HG02798 (cell line): ENCODE data around the gene IL5RA.

Source experiments
- ATAC-seq: cut with Tn5 transposase; IDR thresholded peaks from one replicate; pipeline ENCODE4 v1.9.1; 2021; ENCODE audit warnings: mild to moderate bottlenecking; ENCODE audit not compliant: unreplicated experiment, poor library complexity

The IL5RA gene, protein sequence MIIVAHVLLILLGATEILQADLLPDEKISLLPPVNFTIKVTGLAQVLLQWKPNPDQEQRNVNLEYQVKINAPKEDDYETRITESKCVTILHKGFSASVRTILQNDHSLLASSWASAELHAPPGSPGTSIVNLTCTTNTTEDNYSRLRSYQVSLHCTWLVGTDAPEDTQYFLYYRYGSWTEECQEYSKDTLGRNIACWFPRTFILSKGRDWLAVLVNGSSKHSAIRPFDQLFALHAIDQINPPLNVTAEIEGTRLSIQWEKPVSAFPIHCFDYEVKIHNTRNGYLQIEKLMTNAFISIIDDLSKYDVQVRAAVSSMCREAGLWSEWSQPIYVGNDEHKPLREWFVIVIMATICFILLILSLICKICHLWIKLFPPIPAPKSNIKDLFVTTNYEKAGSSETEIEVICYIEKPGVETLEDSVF

DNA sequence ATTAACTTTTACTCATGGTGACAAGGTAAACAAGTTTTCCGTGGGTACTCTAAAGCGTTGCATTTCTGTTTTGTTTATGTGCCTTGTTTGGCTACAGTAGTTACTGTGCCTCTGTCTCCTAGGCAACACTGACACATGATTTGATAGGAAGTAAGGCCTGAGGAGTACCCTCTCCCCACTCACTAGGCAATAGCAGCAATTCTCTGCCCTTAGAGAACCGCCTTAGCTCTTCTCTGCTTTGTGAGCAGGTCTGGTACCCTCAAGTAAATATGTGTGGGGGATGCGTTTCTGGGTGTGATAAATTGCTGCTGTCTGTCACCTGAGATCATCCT, at the start of gene IL5RA:
TSS of gene IL5RA (minus strand) at position 76 of the 332 bp plus-strand sequence. CDS start 5,390 bp downstream, outside the sequence.
- ATAC-seq: peak; percentile 68

DNA sequence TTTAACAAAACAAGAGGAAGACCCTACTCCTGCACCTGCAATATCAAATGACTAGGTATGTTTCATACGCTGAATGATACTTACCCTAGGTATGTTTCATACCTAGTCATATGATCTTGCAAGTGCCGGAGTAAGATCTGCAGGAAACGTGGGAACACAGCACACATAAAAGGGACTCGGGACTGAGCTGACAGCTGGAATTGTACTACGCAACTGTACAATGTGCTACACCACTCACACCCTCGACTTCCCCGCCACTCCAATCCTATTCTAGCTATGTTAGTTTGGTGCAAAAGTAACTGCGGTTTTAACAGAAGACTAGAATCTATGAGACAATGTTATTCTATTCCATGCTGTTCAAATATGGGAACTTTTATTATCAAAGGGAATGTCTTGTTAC, 47.3 kb upstream of the IL5RA start:
- ATAC-seq: no peak

DNA sequence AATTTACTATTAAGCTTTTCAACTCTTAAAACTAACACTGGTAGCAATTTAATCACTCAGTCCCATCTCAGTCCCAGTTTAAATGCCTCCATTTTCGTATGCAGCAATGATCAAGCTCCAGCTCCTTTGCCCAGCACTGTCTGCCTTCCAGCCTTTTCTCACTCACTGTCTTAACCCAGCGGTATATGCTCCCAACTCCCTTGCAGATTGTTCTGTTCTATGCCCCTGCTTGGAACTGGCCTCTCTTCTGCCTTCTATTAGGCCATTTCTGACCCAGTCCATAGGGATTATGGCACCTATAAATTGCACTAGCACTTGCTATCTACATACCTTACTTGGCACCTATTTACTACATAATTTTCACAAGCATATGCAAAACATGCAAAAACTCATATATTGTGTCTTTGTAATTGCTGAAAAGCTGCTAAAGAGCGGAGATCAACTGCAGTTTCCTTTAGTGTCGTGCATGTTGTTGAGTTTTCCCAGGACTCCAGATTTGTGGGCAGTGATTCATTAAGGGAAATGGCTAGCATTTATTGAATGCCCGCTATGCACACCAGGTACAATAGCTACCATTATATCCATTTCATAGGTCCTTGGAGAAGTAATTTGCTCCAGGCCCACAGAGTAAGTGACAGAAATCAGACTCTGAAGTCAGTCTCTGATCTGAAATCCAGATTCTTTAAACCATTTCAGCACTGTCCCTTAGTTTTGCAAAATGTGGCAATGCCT, 44.9 kb upstream of the IL5RA start:
- ATAC-seq: no peak

DNA sequence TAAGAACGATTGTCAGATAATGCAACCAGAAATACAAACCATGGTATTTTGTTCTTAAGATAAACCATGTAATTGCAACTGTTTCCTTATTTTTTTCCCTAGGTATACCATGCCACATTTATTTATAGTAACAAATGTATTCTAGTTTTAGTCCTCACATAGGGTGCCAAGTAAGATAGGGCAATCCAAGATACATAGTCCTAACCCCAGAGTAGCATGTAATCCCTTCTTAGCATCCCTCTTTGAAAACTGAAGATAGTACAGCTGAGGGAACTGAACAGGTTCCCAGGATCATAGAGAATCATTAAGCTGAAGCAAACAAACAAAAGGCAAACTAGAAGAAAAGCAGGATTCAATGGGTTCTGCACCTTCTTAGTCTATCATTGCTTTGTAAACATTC, 41.3 kb upstream of the IL5RA start:
- no peak for ATAC-seq

DNA sequence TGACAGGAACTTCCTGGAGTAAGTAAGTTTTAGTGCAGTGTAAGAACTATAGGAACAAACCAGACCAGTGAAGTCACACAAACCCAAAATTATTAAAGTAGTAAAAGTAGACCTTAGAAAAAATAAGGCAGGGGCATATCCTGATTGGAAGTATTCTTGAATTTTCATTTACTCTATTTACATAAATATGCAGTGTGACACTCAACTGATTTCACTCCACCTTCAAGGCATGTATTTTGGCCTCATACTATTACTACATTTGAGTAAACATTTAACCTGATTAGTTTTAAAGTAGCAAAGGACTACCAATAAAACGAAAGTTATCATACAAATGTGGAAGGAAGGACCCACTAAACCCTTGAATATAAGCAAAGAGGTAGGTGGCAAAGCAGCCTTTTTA, 39.4 kb upstream of the IL5RA start:
- ATAC-seq: no peak

DNA sequence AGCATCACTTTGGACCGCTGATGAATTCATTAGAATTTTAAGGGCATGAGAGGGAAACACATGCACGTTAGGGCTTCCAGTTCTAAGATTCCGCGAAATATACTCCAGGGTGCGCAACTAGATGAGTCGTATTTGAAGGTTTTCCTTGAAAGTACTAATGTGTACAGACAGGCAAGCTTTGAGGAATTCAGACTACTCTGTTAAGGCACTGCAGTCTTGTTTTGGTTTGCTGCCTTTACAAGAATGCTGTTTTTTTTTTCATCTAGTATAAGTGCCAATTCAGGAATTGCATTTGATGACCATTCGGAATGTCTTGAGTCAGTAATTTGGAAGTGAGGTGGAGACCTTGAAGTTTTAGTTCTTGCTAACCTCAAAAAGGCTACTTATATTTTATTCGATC, 35.7 kb upstream of the IL5RA start:
- ATAC-seq: no peak

DNA sequence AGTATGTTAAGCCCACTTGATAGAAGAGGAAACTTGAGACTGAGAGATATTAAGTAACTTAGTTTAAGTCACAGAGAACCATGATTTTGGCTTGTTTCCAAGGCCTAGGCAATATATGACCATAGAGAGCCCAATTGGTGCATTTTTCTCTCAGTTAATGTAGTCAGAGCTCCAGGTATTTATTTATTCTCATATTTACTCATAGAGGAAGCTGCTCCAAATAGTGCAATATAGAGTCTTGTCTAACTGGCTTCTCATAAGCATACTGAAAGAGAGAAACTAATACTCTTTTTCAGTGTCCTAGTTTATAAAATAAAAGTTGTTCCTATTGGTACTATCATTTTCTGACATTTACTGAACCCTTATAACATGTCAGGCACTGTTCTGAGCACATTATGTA, 31.8 kb upstream of the IL5RA start:
- no peak for ATAC-seq

DNA sequence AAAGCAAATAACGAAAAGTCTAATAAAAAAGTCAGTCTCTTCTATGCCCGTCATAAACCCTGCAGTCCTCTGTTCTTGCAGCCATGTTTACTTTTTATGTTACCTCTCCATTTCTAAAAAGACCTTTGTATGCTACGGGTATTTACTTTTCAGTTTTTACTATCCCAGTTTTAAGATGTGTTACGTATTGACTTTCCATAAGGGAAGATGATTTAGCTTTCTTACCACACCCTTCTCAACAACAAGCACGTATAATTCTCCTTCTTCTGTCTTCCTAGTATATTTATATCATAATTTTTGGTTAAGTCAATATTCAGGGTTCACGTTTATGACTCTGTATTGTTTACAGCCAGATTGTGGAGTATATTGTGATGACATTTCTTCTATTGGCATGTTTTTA, 27.4 kb upstream of the IL5RA start:
- ATAC-seq: no peak

DNA sequence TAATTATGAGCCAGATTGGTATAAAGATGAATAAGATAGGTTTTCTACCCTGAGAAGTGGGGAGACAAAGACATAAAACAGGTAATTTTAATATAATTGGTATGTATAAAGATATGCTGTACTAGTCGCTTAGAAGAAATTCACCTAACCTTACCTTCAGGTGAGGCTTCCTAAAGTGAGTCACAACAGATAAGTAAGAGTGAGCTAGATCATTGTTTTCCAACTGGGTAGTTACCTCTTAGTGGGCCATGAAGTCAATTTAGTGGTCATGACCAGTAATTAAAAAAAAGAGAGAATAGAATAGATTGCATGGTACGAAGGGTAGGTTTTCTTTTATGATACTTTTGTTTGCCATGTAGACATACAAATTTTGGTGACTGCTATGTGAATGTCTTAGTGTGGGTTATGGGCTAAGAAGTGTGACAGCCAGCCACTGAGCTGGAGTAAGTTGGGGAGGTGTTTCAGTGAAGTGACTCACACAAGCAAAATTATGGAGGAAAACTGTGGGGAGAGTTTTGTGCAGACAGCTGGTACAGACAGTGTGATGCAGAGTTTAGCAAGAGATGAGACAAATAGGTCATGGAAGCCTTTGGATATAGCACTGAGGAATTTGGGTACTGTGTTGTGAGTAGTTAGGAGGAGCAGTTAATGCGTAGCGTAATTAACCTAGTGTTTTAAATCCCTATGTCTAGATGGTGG, 24.7 kb upstream of the IL5RA start:
- ATAC-seq: no peak

DNA sequence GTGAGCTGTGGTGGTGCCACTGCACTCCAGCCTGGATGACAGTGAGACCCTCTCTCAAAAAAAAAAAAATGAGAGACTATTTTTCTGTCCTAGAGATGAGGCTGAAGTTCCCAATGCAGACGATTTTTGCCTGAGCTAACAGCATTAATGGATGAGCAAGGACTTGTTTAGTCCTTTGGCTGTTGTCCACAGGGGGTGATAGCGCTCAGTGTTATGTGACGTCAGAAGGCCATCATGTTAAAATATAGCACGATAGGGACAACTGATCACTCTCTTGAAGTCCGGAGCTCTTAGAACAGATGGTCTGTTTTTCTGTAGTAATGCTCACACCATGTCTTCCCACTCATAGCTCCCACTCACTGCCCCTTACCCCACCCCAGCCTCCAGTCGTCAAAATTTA, 23.3 kb upstream of the IL5RA start:
- ATAC-seq: no peak

DNA sequence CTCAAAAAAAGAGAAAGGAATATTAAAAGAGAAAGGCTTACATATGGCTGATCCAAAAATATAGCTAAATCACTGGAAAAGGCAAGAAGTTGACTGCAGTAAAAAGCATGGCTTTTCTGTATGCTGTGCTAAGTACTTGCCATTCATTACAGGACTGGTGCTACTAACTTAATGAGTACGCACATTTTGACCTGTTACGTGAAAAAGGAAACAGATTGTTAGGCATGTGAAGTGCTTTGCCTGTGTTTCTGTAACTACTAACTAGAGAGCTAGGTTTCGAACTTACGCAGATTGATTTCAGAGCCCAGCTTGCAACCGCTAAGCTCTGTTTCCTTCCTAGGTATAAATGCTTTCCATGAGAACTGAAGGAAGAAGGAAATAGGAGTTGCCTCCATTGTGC, 19.4 kb upstream of the IL5RA start:
- no peak for ATAC-seq

DNA sequence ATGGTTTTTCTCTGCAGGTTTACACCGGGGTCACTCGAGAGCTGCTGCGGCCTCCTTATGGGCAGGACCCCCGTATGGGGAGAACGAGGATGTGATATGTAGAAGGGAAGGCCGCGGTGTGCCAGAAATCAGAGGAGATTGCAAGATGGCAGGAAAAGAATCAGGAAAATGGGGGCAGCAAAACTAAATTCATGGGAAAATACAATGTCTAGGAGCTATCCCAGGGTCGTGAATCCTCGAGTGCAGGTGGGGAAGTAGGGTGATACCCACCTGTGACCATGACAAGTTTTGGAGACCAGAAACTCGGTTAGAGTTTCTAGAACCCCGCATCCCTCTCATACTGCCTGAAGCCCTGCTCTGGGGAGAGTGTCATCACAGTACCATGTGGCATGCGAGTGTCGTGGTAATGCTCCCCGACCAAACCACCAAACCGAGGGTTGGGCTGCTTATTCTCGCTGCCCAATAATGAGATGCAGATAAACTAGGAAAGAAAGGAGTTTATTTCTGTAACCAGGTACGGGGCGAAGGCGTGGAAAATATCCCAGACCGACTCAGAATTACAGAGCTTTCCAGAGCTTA, 17.3 kb upstream of the IL5RA start:
- peak; percentile 25 for ATAC-seq

DNA sequence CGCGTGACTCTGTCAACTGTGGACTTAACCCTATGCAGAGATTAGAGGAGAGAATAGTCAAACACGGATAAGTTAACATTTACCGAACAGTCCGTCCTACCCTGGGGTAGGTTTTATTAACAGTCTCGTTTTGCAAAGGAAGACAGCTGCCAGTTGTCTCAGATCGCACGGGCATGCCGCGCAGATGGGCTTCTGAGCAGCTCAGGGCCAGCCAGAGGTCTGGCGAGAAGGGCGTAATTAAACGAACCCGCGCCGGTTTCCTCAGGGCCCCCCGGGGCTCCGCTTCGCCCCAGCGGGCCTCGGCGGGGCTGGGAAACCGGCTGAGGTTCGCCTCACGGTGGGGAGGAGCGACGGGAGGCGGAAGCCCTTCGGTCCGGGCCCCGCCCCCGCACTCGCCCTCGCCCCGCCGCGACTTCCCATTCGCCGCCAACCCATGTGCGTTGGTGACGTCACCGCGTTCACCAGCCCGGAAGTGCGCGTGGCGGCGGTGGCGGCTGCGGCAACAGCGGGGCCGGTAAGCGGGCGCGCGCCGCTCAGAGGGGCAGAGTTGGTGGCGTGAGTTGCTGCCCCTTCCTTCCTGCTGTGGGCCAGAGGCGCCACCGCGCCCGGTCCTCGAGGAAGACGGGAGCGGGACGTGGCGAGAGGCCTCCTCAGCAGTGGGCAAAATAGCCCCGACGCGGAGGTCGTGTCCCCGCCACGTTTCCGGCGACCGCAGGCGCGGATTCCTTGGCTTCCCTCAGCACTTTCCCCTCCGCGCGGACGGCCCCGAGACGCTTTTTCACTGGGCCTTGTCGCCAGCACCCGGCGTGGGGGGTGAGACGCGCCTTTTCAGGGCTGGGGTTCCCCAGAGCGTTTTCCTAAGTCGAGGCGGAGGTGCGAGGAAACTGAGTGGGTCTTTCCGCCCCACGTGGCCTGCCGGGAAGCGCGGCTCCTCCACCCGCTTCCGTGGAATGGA, 16.6 kb upstream of the IL5RA start, which contains the start of gene TRNT1:
TSS of gene TRNT1 (plus strand) at position 464 of the 955 bp plus-strand sequence. CDS start 2,101 bp downstream, outside the sequence.
- ATAC-seq: peak; percentile 96

DNA sequence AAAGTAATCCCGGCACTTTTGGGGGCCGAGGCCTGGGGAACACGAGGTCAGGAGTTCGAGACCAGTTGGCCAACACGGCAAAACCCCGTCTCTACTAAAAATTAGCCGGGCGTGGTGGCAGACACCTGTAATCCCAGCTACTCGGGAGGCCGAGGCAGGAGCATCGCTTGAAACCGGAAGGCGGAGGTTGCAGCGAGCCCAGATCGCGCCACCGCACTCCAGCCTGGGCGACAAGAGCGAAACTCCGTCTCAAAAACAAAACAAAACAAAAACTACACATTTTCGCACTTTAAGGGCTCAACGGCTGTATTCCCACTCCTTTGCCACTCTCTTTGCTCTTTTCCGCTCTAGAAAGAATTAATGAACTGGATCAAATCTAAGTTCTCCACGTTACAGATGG, 15.8 kb upstream of the IL5RA start:
- ATAC-seq: no peak

DNA sequence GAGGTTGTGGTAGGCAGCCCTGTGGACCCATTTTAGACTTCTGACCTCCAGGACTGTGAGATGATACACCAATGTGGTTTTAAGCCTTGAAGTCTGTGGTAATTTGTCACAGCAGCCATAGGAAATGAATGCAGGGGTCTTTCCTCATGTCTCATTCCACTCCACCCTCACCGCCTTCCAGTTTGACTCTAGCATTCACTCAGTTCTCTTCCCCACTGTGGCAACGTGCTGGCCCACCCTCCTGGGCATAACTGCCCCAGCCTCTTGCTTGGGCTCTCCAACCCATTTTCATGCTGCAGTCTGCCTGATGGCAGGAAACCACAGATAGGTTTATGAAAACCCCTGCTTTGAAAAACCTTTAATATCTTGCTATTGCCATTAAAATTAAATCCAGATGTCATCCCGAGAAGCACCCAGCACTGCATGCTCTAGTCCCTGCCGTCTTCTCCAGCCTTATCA, 9.2 kb upstream of the IL5RA start:
- ATAC-seq: peak; percentile 49

DNA sequence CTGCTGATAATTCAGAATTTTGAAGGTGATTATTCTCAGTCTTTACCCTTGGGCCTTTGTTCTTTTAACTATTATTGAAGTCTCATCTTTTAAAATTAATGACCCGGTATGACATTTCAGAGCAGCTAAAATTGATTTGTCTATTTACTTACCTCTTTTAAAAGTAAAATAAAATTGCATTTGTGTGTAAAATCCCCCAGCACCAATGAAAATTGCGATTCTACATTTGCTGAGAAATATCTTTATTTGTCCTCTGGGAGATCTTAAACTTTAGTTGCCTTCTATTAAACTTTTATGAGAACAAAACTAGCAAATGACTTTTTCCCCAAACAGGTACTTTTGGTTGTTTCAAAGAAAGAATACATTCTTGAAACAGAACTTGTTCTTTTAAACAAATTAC, 7.5 kb upstream of the IL5RA start:
- ATAC-seq: no peak

DNA sequence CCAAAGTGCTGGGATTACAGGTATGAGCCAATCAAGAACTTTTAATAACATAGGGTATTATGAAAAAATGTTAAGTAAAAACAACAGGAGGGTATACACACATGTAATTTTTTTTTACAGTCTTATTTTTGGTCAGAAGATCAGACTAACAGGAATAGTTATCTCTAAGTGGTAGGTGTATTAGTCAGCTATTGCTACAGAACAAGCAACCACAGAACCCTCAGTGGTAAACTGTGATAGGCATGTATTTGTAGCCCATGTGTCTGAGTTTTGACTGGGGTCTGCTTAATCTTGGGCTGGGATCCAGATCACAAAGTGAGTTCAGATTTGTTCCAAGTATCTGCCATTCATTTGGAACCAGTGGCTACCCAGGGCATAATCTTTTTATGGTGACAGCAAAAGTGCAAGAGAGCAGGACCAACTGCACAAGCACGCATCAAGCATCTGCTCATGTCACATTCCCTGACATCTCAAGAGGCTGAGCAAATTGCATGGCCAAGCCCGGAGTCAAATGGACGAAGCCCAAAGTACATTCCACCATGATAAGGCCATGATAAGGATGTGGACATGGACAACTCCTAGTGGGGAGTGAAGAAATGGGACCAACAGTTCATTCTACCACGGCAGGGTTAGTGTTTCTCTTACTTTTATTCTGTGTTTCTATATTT, 3.0 kb upstream of the IL5RA start:
- ATAC-seq: no peak

DNA sequence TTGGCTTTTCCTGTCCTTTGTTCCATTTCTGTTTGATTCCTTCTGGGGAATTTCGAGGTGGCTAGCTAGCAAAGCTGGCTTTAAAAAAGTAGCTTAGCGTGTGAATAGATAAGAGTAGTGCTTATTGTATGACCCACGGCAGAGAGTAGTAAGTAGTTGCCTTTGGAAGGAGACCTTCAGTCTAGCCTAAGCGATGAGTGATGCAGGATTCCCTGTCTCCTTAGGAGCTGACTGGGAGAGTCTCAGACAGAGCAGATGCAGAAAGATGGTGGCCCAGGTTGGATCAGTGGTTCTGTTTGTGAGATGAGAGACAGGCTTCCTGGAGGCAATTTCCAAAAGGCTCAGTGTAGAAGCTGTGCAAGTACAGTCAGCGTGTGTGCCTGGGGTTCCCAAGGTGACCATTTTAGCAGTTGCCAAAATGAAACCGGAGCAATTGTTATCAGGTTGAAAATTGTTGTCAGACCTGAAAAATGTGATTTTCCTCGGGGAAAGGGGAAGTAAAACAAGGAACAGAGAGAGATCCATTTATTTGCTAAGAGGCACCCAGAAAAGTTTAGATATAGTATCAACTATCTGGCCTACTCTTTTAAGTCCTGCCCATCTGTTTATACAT, 681 bp upstream of the IL5RA start:
- no peak for ATAC-seq
